ENCODE measurements around the gene POF1B.
"Not testable (repeated sequence)": the region's sequence is repeated elsewhere in the genome, so short reads cannot be mapped to it uniquely, and the experiment has no call there.

The POF1B gene, protein sequence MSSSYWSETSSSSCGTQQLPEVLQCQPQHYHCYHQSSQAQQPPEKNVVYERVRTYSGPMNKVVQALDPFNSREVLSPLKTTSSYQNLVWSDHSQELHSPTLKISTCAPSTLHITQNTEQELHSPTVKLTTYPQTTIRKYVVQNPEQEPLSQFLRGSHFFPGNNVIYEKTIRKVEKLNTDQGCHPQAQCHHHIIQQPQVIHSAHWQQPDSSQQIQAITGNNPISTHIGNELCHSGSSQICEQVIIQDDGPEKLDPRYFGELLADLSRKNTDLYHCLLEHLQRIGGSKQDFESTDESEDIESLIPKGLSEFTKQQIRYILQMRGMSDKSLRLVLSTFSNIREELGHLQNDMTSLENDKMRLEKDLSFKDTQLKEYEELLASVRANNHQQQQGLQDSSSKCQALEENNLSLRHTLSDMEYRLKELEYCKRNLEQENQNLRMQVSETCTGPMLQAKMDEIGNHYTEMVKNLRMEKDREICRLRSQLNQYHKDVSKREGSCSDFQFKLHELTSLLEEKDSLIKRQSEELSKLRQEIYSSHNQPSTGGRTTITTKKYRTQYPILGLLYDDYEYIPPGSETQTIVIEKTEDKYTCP

DNA sequence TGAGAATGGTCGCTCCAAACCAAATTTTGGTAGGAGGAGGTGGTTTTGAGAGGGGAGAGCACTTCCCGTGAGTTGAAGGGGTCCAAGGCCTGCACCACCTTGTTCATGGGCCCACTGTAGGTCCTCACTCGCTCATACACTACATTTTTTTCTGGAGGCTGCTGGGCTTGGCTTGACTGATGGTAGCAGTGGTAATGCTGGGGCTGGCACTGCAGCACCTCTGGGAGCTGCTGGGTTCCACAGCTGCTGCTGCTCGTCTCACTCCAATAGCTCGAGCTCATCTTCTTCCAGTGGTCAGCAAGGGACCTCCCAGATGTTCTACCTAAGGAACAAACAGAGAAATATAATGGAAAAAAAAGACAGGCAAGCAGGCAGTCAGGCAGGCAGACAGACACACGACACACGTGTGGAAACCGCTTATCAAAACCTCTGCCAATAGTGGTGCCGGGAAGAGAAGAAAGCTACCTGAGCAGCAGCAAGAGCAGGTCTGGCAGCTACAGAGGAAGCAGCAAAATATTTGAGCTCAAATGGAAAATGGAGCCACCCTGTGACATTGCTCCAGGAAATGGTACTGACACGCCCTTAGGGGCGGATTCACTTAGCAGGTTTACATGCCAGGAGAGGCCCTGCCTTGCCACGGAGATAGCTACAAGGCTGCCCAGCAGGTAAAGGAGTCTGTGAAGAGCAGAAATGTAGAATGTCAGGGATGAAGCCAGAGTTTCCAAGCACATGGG, at the start of gene POF1B:
TSS of gene POF1B (minus strand) at position 492 of the 734 bp plus-strand sequence. CDS start at position 281, 211 bp downstream.
- DNase-seq = no peak

DNA sequence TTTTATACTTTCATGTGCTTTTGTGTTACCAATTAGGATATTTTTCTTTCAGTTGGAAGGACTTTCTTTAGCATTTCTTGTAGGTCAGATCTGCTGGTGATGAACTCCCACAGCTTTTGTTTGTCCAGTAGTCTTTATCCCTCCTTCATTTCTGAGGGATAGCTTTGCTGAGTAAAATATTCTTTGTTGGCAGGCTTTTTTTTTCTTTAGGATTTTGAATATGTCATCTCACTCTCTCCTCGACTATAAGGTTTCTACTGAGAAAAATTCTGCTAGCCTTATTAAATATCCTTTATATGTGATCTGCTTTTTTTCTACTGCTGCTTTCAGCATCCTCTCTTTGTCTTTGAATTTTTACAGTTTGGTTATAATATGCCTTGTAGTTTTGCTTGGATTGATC, 49.6 kb upstream of the POF1B start:
- DNase-seq = no peak

DNA sequence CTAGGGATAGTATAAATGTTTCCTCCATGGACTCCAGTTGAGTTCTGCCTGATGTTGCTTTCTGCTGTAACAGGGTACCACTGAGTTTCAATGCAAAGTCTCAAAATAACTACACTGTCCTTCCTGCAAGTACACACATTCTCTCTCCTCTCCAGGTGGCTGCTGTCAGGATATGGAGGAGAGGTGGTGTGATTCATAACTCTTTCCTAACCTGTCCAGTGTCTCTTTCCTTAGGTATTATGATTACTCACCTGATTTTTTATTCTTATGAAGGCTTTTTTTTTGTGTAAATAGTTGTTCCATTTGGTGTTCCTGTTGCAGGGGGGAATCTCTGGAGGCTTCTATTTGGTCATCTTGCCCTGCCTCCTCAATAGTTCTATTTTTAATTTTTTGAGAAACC, 39.8 kb upstream of the POF1B start:
- DNase-seq = no peak

DNA sequence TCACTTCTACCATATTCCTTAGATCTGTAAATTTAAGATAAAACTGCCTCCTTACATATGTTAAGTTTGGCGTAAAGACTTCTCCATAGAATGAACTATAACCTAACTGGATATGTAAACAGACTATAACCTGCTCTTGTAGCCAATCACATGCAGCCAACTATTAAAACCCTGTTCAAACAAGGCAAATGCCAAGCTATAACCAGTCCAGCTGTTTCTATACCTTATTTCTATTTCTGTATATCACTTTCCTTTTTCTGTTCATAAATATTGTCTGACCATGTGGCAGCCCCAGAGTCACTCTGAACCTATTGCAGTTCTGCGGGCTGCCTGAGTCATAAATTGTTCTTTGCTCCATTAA, 12.4 kb upstream of the POF1B start:
- no peak for DNase-seq

DNA sequence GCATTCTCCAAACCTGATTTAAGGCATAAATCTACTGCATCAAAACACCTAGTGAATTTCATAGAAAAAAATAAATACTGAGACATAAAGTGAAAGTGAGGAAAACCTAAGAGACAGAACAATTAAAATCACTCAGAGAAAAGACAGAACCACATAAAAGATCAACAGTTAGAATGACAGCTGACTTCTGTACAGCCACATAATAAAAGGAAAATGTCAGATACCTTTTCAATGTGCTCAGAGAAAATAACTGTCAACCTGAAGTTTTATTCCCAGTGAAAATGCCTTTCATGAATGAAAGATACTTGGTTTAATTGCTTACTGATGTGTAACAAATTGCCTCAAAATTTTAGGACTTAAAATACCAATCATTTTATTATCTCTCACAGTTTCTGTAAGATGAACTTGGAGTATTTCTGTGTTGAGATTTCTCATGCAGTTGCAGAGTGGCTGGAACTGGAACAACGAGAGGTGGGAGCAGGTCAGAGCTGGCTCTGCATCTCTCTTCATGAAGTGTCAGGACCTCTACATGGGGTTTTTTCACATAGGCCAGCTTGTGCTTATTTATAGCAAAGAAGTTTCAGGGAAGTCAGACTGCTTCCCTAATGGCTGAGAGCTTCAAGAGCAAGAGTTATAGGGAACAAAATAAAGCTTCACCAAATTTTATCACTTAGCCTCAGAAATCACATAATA, 11.9 kb upstream of the POF1B start:
- no peak for DNase-seq

DNA sequence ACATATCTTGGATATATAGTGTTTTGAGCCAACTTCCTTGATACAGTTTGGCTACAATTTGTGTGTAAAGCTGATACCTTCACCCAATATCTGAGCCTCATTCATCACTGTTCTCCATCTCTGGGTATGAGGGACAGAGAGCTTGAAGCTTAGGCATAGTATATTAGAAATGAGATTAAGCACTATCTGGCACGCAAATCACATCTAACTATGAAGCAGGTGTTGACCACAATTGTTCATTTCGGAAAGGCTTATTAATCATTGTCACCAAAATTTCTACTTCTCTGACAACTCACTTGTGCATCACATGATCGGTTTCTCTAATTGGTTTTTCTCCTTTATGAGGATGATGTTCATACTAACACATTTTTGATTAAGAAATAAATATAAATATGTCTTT, 2.1 kb upstream of the POF1B start:
- DNase-seq = no peak

DNA sequence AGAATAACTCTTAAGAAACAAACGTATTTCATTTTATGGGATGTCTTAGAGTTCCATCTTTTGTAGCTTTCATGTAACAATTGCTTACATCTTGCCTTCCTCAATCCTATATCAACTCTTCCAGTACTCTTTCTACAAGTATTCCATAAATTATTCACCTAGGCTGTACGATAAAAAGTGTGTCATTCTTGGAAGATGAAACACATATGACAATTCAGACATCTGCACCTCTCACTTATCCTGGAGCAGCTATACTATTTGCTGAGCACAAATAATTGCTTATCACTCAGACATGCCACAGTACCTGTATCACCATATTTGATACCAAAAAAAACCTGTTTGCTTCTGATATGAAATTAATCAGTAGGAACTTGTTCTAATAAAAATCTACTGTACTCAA, 1.0 kb downstream of the POF1B start:
- DNase-seq = no peak

DNA sequence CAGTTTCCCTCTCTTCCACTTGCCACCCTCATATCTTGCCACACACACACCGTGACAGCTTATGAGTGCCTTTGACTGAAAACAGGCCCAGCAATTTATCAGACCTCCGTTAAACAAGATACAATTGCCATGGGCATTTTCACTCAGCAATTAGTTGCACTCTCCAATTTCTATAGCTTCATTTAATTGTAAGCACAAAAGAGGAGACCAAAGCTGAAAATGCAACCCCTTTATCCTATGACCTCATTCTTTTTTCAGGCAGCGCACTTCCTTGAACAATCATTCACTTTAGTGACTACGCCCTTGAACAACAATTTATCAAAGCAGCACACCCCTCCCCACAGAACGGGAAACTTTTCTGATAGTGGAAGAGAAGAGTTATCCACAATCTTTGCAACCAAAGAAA, 4.1 kb downstream of the POF1B start:
- peak; percentile 13 for DNase-seq

DNA sequence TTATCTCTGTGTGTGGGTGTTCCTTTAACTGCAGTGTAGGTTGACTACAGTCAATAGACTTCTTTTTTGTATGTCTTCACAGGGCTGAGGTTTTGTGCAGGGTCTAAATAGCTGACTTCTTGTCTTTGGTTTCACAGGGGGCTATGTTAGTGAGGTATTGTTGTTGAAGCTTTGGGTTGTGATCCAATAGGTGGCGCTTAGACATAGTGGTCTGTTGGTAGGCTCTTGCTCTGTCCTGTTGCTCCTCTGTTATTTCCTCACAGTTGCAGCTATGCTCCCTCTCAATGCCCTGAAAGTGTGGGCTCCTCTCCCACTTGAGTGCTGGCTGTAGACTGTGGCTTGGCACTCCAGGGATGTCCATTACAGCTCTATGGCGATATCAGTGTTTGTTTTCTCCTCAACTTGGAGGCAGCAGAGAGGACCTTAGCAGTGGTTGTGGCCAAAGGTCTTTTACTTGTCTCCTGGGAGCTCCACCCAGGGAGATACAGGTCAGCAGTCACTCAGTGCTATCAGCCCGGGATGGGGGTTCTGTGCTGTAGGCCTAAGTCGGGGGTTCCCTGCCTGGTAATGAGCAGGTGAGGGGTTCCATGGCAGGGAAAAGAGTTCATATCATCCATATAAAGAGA, 14.0 kb downstream of the POF1B start:
- no peak for DNase-seq

DNA sequence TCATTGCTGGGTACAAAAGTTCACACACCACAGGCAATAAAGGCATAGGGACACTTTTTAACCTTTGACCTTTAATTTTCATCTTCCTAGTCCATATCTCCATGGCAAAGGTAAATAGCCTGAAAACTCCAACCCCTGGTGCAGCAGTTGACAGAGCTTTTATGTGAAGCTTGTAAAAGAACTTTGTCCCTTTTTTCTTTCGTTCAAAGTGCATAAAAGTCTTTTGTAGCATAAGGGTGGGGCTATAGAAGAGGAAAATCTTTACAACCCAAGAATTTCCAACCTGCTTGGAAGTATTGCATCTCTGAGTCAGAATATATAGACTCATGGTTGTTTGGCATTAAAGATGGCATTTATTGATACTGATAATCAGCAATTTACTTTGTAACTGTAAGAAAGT, 20.4 kb downstream of the POF1B start:
- DNase-seq = no peak

DNA sequence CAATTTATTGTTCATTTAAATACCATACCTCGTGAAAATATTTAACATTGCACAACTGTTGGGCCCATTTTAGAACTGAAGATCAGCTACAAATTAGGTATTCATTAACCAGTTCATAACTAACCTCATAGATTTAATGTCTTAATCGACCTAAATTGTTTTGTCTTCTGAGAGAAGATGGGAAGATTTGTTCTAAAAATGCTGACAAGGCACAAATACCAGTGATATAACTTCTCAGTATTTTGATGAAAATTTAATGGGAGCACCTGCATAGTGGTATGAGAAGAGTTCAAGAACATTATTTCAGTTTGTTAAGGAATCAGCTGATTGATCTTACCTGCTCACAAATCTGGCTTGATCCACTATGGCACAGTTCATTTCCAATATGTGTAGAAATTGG, 33.9 kb downstream of the POF1B start:
- no peak for DNase-seq

DNA sequence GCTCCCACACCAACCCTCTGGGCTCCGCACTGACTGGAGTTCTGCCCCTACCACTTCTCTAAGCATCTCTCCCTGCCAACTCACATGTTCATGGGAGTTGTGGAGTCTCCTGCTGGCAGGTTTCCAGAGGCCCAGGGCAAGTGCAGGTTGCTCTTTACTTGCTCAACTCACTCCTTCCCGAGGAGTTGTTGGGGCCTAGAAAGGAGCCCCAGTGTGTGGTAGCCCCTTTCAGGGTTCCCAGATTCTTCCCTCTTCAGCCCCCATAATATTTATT, 52.5 kb downstream of the POF1B start:
- DNase-seq = no peak

DNA sequence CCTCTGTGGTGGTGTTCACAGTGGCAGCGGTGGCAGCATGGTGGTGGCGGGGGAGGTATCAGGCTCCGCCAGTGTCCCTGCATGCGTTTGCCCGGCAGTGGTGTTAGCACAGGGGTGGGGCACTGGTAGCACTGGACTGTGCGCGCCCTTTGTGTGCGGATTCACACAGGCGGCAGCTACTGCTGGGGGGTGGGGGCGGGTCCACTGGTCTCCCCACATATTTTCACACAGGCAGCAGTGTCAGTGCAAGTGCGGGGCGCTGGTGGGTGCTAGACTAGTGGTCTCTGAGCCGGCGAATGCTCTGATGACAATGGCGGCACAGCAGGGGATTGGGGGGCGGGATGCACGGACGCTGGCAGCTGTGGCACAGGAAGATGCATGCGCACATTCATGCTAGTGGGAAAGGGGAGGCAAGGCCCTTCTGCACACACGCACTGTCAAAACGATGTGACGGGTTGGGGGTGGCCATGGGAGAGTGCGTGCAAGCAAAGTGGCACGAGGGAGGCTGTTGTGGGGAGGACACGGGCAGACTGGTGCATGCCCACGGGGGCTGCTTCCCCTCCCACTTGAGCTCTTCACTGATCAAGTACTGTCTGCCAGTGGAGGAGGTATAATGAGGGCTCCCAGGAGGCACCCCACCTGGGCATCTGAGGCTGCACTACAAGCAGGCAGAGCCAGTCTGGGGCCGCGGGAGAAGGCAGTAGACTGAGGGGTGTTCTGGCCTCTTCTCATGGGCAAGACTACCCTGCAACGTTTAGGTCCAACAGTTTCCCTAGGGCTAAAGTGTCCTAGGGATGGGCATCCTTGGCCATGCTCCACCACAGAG, 53.0 kb downstream of the POF1B start:
- no peak for DNase-seq

DNA sequence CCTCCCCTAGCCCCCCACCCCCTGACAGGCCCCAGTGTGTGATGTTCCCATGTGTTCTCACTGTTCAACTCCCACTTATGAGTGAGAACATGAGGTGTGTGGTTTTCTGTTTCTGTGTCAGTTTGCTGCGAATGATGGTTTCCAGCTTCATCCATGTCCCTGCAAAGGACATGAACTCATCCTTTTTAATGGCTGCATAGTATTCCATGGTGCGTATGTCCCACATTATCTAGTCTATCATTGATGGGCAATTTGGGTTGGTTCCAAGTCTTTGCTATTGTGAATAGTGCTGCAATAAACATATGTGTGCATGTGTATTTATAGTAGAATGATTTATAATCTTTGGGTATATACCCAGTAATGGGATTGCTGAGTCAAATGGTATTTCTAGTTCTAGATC, 68.1 kb downstream of the POF1B start:
- DNase-seq = not testable (repeated sequence)

DNA sequence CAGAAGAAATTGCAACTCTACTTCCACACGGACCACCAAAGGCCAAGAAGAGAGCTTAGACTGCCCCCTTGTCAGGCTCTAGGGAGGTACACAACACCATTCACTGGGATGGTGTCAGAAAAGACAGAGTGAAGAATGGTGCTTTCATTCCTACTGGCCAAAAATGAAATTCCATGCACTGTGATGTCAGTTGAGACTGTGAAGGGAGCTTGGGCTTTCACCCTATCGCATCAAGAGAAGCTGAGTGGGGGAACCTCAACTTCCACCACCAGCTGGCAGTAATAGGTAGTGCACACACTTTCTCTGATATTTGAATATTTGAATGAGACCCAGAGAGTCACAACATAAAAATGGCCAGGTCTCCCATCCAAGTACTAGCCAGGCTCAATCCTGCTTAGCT, 69.7 kb downstream of the POF1B start:
- DNase-seq = no peak

DNA sequence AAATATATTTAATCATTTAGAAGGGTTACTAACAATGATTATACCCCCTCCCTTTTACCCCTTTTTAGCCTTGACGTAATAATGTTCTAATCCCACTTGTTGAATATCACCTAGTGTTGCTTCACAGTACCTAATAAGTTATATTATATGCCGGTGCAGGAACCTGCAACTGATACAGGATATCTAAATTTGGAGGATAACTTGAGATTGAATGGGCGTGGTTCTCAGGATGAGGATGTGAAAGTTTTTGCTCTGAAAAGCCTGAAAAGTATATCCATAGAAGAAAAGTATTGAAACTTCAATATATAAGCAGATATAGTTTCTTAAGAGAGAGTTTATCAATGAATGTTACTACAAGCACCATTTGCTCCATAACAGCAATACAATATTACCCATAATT, 75.9 kb downstream of the POF1B start:
- no peak for DNase-seq

DNA sequence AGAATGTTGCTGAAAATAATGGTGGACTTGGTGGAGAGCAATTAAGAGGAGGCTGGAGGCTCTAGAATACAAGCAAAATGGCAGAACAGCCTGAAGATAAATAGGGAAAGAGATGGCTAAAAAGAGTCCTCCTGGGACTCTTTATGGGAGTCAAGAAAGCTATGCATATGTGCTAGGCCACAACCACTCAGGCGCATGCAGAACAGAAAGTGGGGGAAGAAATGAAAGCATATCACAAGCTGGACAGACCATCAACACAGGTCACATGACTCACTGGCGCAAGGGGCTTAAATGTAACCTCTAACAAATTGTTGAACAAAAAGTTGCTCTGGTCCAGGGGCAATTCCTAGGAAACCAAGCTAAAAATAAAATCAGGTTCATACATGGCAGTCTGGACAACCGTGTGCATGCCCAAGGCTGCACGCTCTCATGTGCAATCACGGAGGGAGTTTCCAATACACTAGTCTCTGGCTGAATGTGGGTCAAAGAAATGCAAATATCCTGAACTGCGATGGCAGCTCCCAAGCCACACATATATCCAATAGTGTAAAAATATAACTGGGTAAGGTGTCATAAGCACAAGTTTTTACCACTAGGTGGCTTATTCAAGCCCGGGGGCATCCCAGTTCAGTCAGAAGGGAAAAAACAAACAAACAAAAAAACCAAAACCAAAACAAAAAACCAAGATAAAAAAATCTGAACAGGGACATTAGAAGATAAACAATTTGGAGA, 90.3 kb downstream of the POF1B start:
- no peak for DNase-seq

DNA sequence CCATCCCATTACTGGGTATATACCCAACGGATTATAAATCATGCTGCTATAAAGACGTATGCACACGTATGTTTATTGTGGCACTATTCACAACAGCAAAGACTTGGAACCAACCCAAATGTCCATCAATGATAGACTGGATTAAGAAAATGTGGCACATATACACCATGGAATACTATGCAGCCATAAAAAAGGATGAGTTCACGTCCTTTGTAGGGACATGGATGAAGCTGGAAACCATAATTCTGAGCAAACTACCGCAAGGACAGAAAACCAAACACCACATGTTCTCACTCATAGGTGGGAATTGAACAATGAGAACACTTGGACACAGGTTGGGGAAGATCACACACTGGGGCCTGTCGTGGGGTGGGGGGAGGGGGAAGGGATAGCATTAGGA, 94.2 kb downstream of the POF1B start:
- DNase-seq = not testable (repeated sequence)

DNA sequence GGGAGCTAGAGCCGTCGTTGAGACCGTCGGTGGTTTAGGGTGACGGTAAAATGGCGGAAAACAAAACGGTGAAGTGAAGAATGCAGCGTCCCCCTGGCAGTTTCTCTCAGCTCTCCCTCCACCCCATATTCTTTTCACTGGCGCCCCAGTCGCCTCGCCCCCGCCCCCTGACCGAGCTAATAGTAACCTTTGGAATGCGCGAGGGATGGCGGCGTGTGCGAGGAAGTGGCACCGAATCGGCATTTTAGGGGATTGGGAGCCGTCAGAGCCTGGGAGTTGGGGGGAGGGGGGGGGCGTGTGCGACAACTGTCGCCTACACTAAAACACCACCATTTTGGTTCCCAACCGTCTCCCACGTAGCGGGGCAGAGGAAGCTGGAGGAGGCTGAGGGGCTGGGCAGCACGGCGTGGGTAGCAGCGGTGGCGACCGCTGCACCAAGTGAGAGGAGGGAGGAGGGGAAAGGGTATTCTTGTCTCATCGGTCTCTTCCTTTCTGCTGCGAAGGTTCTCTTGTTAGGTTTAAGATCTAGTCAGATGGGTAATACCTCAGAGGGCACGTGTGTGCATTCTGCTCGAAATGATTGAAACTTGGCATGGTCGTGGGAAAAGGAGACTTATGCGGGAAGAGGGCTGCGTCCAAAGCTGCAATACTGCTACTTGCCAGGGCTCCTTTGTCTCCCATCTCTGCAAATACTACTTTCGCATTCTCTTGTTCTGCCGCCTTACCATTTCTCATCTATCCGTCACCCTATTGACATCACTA, 134.8 kb downstream of the POF1B start:
- peak; percentile 80 for DNase-seq

DNA sequence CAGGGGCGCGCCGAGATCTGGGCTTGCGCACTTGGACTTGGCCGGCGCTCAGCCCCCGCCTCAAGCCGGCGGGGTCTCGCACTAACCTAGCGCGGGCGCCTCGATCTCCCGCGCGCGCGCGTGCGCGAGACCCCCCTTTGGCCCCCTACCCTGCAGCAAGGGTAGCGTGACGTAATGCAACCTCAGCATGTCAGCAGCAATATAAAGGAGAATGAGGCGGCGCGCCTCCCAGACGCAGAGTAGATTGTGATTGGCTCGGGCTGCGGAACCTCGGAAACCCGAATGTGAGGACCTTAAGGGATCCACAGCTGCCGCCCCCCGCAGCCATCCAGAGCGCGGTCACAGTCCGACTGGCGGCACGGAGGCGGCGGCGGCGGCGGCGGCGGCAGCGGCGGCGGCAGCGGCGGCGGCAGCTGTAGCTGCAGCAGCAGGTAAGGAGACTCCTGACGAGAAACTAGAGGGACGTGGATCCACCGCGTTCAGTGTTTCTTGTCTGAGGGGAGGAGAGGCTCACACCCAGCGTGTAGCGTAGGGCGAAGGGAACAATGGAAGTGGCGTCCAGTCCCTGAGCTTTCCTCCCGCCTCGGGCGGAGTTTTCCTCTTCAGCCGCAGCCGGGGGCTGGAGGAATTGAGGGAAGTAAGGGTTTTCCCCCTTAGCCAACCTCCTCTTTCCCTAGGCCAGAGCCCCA, 135.6 kb downstream of the POF1B start, which contains the start of the genes SATL1 and ZNF711:
TSS of gene SATL1 (minus strand) at position 19 of the 689 bp plus-strand sequence. CDS start 134,811 bp downstream, outside the sequence.
TSS of gene ZNF711 (plus strand) at position 231 of the 689 bp plus-strand sequence. CDS start 3,582 bp downstream, outside the sequence.
- peak; percentile 90 for DNase-seq
